NCI-H226 (cell line): Measurements from ENCODE around the gene NELL1.
"Not testable (repeated sequence)": the region's sequence is repeated elsewhere in the genome, so short reads cannot be mapped to it uniquely, and the experiment has no call there.

ENCODE experiments used
- DNase-seq: peaks from one replicate; pipeline ENCODE4 v3.0.0-alpha.2; 2015

NELL1 gene

DNA sequence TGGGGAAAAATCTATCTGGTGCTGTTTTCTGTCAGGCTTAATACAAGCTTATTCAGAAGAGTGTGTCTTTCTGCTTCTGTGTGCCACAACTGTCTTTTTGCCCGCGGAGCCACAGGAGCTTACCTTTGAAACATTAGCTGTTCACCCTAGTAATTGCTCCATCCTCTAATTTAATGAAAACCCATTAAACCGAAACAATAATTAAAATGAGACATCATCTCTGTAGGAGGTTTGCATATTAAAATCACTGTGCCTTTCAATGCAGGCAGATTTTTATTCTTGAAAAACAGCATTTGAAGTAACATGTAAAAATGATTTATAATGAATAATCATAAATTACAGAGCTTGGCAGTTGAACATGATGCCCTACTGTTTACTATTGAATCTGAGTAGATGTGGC is 102.3 kb downstream of the NELL1 start:
- no peak for DNase-seq

- no peak for DNase-seq
These were observed 105.9 kb downstream of the NELL1 start for GRCh38 chr11:20775331-20775730.

GRCh38 chr11:20782775-20783174 is 113.4 kb downstream of the NELL1 start:
- DNase-seq: no peak

- DNase-seq: no peak
These were observed 113.8 kb downstream of the NELL1 start for GRCh38 chr11:20783220-20783619.

DNA sequence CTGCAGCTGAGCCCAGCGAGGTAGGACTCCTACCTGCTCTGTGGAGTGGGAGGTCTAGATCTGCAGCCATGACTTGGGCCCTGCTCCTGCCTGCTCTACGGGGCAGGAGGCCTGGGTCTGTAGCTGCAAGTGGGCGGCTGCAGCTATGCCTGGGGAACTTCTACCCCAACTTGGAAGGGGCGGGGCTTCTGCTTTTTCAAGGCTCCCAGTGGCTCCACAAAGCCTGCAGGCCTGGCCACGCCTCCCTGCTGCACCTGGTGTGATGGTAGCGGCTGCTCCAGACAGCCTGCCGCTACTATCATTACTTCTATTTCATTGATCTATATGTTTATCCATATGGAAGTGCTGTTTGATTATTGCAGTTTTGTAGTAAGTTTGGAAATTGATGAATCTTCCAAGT is 121.2 kb downstream of the NELL1 start:
- no peak for DNase-seq

GRCh38 chr11:20795005-20795404 is 125.6 kb downstream of the NELL1 start:
- DNase-seq: no peak

GRCh38 chr11:20808328-20808727 is 138.9 kb downstream of the NELL1 start:
- no peak for DNase-seq

DNA sequence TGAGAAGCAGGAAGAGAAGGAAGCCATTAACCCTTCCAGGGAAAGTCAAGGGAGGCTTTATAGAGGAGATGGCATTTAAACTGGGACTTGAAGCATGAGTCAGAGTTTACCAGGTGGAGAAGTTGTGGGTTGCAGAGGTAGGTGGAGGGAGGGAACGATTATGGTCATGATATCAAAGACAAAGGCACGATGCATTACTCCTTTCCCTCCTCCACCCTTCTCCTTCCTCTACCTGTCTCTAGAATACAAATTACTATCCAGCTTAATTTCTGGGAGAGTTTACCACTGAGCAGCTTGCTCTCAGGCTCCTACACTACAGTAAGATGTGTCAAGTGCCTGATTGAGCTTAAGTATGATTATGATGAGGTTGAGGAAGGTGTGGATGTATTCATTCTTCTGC is 151.7 kb downstream of the NELL1 start:
- DNase-seq: no peak

- DNase-seq: no peak
These were observed 152.1 kb downstream of the NELL1 start for GRCh38 chr11:20821470-20821869.

- DNase-seq: no peak
These were observed 155.4 kb downstream of the NELL1 start for GRCh38 chr11:20824773-20825172.

DNA sequence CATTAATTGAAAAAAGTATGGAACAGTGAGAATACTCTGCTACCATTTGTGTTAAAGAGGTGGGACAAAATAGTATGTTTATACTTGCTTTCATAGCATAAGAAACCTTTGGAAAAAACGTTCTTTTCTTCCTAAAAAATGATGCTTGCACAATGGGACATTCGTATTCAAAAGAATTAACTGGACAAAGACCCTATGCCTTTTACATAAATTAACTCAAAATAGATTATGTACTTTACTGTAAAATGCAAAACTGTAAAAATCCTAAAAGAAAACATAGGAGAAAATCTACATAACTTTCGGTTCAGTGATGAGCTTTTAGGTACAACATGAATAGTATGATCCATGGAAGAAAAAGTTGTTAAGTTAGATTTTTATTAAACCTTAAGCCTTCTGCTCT is 166.2 kb downstream of the NELL1 start:
- no peak for DNase-seq

DNA sequence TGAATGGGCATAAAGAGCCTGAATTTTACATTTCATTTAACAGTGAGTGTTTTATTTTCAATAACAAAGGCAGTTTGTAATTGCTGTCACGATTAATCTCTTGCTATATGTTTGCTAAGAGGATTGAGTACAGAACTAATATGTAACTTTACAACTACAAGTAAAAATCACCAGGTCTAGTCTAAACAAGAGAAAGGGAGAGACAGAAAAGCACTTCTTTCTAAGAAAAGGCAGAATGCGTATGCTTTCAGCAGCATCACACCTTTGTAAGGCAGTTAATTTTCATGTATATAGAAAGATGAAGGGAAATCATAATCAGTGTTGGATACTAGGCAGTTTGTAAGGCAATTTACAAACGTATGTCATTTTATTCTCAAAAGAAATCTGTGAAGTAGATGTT is 169.8 kb downstream of the NELL1 start:
- DNase-seq: no peak

DNA sequence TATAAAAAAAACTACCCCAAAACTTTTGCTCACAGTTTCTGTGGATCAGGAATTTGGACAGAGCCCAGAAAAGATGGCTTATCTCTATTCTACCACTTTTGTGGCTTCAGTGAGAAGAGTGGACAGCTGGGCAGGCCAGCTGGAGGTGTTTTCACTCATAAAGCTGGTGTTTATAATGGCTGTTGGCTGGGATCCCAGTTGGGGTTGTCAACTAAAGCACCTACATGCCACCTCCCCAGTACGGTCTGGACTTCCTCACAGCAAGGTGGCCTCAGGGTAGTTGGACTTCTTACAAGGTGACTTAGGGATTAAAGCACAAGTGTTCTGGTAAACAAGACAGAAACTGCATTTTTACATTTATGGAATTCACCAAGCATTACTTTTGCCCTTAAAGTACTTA is 171.0 kb downstream of the NELL1 start:
- no peak for DNase-seq

GRCh38 chr11:20844216-20844615 is 174.8 kb downstream of the NELL1 start:
- DNase-seq: no peak

- DNase-seq: no peak
These were observed 175.2 kb downstream of the NELL1 start for GRCh38 chr11:20844630-20845029.

DNA sequence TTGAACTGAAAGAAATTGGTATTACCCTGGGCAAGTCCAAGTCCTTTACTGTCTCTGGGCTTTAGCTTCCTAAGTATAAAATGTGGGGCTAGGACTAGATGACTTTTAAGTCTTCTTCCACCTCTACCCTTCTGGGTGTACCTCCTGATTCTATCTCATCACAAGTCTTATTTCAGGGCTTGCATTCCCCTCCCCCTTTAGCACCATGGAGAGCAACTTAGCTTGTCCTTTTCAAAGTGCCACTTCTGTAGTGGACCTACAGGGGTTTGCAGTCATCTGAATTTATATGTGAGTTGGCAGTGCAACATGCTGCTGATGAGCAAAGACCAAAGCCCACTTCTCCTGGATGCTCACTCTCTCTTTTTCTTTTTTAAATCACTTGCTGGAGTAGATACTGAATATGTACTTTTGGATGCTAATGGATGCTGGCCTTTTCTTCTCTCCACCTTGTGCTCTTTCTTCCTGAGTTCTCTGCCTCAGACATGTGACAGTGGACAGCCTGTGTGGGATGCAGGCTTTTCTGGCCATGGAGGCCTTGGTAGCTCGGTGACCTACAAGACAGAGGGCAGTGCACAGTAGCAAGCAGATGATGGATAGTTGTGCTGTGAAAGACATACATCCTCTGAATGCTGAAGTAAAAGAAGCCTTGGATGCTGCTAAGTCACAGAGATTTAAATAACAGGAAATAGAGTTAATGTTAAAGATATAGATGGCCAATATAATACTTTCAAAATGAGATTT is 185.0 kb downstream of the NELL1 start:
- no peak for DNase-seq

DNA sequence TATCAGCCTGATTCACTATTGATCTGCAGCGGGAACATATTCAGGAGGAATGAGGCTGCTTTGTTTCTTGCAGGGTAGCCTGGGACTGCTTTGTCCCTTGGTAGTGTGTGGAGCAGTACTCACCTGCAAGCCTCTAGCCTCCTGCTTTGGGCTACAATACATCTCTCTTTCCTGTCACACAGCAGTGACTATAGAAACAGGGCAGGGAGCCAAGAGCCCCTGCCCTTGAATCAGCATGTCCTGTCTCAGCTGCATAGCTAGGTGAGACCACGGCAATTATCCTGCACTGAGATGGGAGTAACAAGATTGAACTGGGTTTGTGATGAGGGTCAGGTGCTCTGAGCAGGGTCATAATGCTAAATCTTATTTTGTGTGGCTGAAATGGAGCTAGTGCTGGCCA is 191.9 kb downstream of the NELL1 start:
- no peak for DNase-seq

DNA sequence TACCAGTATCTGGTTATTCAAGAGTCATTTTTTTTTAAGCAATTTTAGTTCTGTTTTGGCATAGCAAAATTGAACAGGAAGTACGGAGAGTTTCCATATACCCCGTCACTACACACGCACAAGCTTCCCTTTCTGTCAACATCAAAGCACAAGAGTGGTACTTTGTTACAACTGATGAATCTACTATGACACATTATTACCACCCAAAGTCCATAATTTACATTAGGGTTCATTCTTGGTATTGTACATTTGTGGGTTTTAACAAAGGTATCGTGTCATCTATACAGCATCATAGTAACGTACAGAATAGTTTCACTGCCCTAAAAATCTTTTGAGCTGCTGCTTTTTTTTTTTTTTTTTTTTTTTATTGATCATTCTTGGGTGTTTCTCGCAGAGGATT is 192.9 kb downstream of the NELL1 start:
- DNase-seq: not testable (repeated sequence)

- no peak for DNase-seq
These were observed 195.2 kb downstream of the NELL1 start for GRCh38 chr11:20864628-20865027.

GRCh38 chr11:20865161-20865560 is 195.8 kb downstream of the NELL1 start:
- no peak for DNase-seq

- DNase-seq: no peak
These were observed 199.7 kb downstream of the NELL1 start for GRCh38 chr11:20869123-20869522.

DNA sequence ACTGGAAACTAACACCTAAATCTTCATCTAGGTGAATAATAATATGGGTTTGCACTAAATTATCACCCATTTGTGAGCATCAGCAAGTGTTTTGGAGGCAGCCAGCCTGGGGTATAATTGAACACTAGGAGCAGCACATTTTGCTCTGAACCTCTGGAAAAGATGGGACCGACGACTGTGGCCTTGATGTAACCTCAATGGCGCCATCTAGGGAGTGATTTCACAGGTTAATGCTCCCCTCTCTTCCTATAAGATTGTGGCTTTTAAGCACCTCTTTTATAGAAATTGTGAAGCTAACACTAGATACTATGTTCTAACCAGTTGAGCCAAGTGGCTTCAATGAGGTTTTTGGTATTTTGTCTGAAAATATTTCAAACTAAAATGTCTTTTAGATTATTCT is 203.7 kb downstream of the NELL1 start:
- no peak for DNase-seq

DNA sequence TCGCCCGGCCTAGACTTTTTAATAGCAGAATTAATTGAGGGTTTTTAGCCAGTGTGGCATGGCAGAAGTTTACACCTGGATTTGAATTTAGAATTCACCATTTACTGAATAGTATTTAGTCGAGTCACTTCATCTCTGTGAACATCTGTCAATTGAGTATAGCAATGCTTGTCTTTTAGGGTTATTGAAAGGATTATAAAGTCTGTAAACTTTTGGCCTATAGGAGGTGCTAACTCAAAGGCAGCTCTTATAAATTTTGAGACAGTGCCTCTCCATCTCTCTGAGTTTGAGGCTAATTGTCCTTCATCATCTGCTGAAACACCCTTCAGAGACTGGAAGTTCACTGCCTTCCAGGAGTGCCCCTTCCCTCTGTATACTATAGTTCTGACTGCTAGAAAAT is 205.0 kb downstream of the NELL1 start:
- DNase-seq: no peak

- DNase-seq: no peak
These were observed 206.5 kb downstream of the NELL1 start for GRCh38 chr11:20875889-20876288.

GRCh38 chr11:20876738-20877137 is 207.4 kb downstream of the NELL1 start:
- DNase-seq: no peak
